NOMO-1 treated with dmso at 0.1 percent for 144 hours (cell line): ENCODE results near the gene IL1RL1.

ENCODE experiments used
- DNase-seq: peaks from one replicate; lab custom pipeline; 2025; ENCODE audit not compliant: unreplicated experiment; lab: John Stamatoyannopoulos, UW

Gene IL1RL1

DNA sequence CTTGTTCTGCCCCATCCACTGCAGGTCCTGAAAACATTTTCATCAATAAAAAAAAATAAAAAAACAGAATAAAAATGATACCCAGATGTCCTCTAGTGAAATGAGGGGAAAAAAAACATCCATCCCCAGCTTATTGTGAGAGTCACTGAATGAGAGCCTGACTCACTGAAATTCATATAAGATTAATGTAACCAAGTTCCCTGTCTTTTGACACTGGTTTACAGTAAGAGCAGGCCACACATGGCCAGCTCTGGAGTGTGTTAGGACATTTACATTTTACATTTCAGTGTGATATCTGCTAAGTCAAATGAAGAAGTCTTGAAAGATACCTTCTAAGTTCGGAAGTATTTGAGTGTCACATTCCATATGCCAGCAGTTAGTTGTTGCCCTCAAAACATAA is 23.1 kb downstream of the IL1RL1 start:
- DNase-seq = no peak

DNA sequence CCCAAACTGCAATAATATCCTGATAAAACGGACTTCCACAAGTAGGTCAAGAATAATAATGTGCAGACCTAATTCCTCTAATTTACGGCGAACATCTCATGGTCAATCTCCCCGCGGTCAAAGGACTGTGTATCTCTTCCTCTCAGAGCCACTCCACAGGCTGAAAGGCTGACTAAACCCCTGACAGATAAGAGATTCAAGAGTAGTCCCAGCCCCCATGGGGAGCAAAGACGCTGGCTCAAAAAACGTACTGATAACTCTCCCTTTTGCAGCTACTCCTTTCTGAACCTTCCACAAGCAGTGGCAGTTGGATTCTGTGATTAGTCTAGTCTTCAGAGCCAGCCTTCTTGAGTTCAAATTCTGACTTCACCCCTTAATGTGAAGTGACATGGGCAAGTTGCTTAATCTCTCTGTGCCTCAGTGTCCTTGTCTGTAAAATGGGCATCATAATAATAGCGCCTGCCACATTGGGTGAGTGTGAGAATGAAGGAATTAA is 24.6 kb downstream of the IL1RL1 start:
- DNase-seq = no peak

DNA sequence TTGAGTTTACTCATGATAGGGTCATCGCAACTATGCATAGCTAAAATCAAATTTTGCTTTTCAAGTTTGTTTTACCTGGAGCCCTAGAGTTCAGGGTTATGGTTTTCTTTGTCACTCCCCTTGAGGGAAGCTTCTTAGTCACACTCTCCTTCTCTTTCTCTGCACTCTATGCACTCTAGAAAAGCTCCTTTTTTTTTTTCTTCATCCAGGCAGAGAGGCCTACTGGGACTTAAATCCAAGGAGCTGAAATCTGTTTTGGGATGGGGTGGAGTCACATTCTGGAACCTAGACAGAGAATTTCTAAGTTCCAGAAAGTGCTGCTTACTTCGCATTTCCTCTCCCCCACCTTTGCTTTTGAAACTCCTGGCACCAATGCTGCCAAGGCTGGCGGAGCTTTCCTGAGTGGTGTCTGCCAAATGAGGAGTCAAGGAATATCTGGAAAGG is 25.2 kb downstream of the IL1RL1 start:
- no peak for DNase-seq

DNA sequence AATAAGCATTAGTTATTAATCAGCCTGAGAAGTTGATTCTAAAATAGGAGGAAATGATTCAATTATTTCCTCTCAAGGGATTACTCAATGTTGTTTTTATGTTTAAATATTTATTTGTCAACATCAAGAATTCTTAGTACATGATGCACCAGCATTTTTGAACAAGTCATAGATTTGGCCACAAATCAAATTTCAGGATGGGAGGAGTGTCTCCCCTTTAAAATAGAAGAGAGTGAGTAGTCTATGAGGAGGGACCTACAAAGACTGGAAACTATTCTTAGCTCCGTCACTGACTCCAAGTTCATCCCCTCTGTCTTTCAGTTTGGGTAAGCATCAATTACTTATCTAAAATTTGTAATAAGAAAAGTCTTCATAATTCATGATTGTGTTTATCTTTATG is 25.6 kb downstream of the IL1RL1 start:
- DNase-seq = no peak

GRCh38 chr2:102337481-102338386 is 26.4 kb downstream of the IL1RL1 start:
- DNase-seq = no peak

- DNase-seq = no peak
These were observed 29.4 kb downstream of the IL1RL1 start for GRCh38 chr2:102340778-102341177.

GRCh38 chr2:102342888-102343287 is 31.5 kb downstream of the IL1RL1 start:
- no peak for DNase-seq

- no peak for DNase-seq
These were observed 33.0 kb downstream of the IL1RL1 start for GRCh38 chr2:102344397-102344796.

DNA sequence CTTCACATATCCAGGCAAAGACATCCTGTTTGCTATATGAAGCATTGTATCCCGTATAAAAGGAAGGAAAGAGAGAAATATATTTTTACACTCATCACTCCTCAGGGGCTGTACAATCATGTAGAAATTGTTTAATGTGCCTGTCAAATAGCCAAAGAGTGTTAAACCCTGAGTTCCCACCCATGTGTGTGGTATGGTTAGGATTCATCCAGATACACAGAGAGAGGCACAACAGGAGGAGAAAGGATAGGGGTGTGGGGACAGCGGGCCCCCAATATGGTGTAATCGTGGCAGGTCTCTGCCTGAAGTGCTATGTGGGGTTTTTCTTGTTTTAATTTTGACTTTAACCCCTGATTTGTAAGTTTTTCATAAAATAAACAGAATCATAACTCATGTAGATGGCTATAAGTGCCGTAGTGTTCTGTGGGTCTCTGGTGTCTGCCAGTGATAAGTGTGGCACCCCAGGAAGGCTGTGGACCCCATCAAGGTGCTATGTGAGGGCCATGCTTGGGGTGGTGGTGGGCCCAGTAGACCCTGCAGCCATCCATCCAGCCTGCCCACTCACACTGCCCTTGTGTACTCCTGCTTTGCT is 34.1 kb downstream of the IL1RL1 start:
- DNase-seq = no peak

GRCh38 chr2:102346381-102347130 is 35.2 kb downstream of the IL1RL1 start:
- DNase-seq = no peak

- no peak for DNase-seq
These were observed 38.9 kb downstream of the IL1RL1 start for GRCh38 chr2:102350137-102350793.

DNA sequence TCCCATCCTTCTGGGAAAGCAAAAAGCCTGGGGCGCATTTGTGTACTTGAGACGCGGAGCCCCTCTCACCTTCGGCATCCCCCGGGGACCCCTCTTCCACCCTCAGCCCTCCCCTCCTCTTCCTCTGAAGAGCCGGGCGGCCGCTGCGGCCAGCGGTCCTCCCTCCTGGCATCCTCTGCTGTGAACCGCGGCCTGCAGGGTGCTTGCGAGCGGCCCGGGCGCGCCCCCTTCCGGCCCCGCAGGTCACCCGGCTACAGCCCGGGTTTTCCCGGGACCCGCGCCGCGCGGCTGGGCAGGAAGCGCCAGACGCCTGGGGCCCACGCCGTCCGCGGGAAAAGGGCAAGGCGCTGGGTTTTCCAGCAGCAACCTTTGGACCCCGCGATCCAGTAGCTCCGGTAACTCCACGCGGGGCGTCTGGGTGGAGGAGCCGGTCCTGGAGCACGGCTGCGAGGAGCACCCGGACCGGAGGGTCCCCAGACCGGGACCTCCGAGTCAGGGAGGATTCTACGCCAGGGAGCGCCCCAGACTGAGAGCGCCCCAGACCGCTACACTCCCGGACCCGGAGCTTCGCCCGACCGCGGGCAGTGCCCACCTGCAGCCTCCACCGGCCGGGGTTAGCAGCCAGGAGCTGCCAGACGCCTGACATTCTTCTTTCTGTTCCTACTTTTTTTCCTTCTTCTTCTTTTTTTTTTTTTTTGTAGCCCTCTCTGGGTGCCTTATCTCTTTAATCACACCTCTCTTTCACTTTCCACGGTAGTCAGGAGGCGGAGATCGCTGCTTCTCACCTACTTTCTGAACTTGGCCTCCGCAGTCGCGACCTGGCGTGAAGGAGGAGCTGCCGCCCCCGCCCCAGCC is 44.4 kb downstream of the IL1RL1 start, which contains the start of gene IL18R1:
TSS of gene IL18R1 (plus strand) at position 271 of the 855 bp plus-strand sequence. CDS start 6,865 bp downstream, outside the sequence.
- DNase-seq = peak; percentile 39

DNA sequence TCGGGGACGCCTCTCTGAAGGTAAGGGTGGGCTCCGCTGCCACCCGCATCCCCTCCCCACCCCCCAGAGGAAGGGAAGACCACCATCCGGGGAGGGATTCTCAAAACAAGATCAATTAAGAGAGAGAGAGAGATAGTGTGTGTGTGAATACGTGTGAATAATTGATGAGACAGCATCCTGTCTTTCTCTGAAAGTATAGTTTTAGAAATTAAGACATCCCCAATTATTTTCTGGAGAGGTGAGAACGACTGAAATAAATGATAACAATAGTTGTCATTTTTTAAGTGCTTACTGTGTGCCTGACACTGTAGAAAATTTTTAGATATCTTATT is 45.0 kb downstream of the IL1RL1 start:
- DNase-seq = no peak

- DNase-seq = no peak
These were observed 45.4 kb downstream of the IL1RL1 start for GRCh38 chr2:102356741-102357140.

GRCh38 chr2:102357937-102358336 is 46.6 kb downstream of the IL1RL1 start:
- DNase-seq = peak; percentile 18

DNA sequence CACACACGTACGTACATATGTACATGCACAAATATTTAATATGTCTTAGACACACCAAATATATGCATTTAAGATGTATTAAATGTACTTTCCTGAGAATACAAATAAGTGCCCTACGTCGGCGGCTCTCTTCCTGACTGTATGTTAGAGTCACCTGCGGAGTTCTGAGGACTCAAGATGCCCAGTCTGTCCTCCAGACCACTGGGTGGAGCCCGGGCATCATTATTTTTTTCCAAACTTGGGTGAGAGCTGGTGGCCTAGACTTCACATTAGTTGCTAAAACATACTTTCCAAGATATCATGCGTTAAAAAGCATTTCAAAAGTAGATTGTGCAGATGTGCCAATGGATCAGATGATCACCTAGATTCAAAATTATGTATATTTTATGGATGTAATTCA is 47.1 kb downstream of the IL1RL1 start:
- no peak for DNase-seq

DNA sequence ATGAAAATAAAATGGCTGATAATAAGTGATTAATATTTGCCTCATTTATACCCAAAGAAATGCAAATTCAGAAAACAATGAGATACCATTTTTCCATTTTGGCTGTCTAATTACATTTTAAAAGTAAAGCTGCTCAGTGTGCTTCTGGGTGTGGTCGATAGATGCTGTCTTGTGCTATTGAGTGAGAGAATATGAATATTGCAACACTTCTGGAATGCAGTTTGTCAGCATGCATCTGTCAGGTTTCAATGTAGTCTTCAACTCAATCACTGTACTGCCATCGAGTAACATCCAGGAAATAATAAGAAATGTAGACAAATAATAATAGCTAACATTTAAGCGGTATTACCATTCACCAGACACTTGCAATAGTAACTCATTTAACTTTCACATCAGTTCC is 48.2 kb downstream of the IL1RL1 start:
- no peak for DNase-seq

DNA sequence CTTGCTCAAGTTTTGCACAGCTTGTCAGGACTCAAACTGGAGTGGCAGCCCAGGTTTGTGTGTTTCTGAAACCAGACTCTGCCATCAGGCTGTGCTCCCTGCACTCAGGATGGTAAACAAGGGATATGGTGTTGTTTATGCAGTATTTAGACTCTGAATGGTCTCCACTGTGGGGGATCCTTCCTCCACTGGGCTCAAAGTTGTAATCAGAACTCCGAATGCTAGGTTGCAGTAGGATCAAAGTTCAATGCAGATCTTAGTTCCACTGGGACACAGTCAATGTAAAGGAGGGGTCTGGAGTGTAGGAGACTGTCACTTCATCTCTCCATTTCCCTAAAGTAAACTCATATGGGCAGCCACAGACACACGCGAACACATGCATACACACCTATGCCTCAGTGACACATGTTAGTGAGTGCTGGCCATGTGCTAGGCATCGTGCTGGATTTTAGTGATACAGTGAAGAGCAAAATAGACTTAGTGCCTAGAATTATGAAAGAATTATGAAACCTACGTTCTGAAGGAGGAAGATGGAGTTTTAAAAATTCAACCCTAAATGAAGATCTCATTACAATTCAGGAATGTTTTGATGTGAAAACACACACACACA is 50.4 kb downstream of the IL1RL1 start:
- DNase-seq = no peak

DNA sequence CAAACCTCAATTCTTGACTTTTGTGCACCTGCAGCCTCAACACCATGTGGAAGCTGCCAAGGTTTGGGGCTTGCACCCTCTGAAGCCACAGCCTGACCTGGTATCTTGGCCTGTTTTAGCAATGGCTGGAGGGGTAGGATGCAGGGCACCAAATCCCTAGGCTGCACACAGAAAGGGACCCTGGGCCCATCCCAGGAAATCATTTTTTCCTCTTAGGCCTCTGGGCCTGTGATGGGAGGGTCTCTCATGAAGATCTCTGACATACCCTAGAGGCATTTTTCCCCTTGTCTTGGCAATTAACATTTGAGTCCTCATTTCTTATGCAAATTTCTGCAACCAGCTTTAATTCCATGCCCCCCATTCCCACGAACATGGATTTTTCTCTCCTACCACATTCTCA is 54.4 kb downstream of the IL1RL1 start:
- no peak for DNase-seq
